Measurements from ENCODE around the gene ATP2B1.

DNA sequence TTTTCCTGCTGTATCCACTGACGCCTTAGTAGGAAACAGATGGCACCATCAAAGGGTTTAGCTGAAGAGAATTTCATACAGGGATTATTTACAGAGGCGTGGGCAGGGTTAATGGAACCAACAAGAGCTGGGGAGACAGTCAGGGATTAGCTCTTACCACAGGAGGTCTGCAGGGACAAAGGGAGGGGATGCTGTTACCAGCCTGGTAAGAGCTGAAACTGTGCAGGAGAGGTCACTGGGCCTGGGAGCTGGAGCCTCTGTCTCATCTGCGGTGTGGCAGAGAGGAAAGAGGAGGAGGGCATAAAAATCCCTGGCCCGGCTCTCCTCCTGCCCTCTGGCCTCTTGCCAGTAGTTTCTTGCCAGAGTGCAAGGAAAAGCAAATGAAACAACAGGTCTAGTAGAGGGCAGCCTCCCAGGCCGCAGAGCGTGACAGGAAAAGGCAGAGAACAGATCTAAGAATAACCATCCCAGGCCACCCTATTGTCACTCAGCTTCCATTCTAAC is 163.9 kb downstream of the ATP2B1 start:
- TF ChIP-seq, protein P1, sequence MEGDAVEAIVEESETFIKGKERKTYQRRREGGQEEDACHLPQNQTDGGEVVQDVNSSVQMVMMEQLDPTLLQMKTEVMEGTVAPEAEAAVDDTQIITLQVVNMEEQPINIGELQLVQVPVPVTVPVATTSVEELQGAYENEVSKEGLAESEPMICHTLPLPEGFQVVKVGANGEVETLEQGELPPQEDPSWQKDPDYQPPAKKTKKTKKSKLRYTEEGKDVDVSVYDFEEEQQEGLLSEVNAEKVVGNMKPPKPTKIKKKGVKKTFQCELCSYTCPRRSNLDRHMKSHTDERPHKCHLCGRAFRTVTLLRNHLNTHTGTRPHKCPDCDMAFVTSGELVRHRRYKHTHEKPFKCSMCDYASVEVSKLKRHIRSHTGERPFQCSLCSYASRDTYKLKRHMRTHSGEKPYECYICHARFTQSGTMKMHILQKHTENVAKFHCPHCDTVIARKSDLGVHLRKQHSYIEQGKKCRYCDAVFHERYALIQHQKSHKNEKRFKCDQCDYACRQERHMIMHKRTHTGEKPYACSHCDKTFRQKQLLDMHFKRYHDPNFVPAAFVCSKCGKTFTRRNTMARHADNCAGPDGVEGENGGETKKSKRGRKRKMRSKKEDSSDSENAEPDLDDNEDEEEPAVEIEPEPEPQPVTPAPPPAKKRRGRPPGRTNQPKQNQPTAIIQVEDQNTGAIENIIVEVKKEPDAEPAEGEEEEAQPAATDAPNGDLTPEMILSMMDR (conservative IDR thresholded peaks at IDR 0.05; ENCODE audit: low read depth, low read length), result no peak
- TF ChIP-seq EZH2phosphoT487 (IDR thresholded peaks at IDR 0.05; ENCODE audit: borderline replicate concordance, low read length), result no peak
